Stimulated activated CD8-positive, alpha-beta memory T cell treated with anti-CD3 and anti-CD28 coated beads, Interleukin-15, amount 100 ng/mL, for 1 hour (primary cell): ENCODE results near the gene IKZF3.
"Not testable (repeated sequence)": the region's sequence is repeated elsewhere in the genome, so short reads cannot be mapped to it uniquely, and the experiment has no call there.

Source experiments
- DNase-seq: peaks from one replicate; pipeline ENCODE4 v3.0.0-alpha.2; 2020; ENCODE audit warnings: low read depth

Gene IKZF3

DNA sequence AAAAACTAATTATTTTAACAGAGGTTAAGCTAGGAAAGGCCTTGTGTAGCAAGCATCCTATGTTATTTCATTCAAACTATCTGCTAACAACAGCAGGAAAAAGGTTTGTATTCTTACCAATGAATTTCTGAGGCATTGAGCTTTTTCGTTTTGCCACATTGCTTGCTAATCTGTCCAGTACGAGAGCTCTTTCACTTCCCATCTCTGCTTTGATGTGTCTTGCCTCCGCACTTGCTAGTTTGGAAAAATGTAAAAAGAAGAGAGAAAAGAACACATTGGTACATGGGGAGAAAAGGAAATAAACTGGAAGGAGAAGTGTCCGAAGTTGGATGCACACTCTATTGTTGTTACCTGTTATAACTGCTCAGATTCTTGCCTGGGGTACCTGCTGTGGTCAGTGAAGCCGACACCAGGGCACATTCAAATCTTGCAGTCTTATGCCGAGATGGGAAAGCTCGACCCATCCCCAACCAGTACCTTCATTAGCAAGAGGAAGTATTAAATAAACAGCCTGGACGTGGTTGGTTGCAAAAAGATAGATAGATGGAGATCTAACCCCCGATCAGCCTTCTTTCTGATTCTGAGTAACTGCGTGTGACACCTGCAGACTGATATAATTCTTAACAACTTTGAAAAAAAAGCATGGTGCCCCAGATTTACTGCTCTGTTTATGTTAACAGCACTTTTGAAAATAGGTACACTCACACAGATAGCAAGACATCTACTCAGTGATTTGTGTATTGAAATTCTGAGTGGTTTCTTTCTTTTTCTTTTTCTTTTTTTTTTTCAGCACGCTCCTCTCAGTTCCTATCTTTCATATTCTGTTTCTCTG, 86.4 kb downstream of the IKZF3 start:
- no peak for DNase-seq

DNA sequence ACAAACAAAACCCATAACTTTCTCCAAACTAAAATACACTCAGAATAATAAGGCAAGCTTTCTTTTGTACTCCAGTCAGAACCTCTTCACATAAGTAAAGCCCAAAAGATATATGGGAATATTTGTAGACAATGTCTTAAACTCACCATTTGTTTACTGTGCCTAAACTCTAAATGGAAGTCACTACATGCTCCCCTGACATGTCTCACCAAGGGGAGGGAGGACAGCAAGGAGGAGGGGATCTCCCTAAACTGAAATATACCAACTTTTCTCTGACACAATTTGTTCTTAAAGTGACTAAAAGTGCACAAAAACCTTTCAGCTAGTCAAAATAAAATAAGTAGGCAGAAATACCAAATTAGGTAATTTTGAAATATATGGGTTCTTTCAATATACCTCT, 87.9 kb downstream of the IKZF3 start:
- no peak for DNase-seq

DNA sequence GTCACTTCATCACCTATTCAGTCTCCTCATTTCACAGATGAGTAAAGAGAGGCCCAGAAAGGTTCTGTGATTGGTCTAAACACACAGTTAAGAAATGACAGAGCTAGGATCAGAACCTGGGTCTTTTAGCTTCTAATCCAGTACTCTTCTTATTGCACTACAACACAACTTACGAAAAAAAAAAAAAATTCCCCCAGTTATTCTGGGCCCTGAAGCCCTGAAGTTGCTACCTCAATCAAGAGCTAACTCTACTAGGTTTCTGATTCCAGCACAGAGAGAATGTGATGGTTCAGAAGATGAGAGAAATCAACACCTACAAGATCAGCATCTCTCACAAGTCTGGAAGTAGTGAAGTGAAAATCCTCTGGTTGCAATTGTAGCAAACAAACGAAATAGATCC, 89.1 kb downstream of the IKZF3 start:
- DNase-seq: no peak

GRCh38 chr17:39774047-39774446, 90.1 kb downstream of the IKZF3 start:
- DNase-seq: no peak

- DNase-seq: no peak
Measured at GRCh38 chr17:39772987-39773934, 90.9 kb downstream of the IKZF3 start.

GRCh38 chr17:39772415-39772814, 91.7 kb downstream of the IKZF3 start:
- DNase-seq: no peak

GRCh38 chr17:39769974-39770587, 94.0 kb downstream of the IKZF3 start:
- DNase-seq: no peak

GRCh38 chr17:39767147-39767546, 97.0 kb downstream of the IKZF3 start:
- DNase-seq: no peak

- no peak for DNase-seq
Measured at GRCh38 chr17:39765766-39766165, 98.3 kb downstream of the IKZF3 start.

- DNase-seq: no peak
Measured at GRCh38 chr17:39765175-39765574, 98.9 kb downstream of the IKZF3 start.

DNA sequence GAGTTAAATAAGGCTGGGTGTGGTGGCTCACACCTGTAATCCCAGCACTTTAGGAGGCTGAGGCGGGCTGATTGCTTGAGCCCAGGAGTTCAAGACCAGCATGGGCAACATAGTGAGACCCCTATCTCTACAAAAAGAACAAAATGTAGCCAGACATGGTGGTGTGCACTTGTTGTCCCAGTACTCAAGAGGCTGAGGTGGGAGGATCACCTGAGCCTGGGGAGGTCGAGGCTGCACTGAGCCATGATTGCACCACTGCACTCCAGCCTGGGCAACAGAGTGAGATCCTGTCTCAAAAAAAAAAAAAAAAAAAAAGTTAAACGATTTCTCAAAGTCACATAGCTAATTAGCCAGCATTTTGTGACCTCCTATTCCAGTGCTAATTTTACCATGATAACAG, 99.9 kb downstream of the IKZF3 start:
- DNase-seq: not testable (repeated sequence)

GRCh38 chr17:39763051-39763820, 100.9 kb downstream of the IKZF3 start:
- no peak for DNase-seq

DNA sequence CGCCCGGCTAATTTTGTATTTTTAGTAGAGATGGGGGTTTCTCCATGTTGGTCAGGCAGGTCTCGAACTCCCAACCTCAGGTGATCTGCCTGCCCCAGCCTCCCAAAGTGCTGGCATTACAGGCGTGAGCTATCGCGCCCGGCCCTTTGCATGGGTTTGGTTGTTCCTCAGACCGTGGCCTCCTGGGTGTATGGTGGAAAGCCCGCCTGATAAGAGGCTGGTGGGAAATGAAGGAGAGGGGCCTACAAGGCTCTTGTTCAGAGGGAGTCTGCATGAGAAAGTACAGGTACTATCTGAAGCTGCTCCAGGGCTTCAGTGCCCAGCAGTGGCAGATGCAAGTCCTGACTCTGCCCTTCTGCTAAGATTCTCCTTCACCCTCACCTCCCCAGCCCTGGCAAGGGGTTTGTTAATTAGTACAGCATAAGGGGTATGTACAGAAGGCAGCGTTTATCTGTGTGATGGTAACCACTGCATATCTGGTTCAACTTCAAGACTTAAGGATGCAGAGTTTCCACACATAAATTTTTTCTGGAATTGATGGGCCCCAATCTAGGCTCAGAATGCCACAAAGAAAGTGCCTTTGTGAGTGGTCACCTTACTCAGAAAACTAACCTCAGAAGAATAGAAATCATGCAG, 102.1 kb downstream of the IKZF3 start:
- no peak for DNase-seq

DNA sequence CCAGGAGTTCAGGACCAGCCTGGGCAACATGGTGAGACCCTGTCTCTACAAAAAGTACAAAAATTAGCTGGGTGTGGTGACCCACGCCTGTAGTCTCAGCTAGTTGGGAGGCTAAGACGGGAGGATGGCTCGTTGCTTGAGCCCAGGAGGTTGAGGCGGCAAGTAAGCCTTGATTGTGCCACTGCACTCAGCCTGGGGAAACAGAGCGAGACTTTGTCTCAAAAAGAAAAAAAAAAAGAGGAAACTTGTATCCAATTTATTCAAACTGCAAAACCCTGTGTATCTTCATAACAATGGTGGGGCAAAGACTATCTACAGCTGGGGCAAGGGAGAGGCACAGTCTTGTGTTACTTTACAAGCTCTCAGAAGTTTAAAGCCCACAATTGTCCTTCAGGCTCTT, 104.9 kb downstream of the IKZF3 start:
- DNase-seq: no peak

DNA sequence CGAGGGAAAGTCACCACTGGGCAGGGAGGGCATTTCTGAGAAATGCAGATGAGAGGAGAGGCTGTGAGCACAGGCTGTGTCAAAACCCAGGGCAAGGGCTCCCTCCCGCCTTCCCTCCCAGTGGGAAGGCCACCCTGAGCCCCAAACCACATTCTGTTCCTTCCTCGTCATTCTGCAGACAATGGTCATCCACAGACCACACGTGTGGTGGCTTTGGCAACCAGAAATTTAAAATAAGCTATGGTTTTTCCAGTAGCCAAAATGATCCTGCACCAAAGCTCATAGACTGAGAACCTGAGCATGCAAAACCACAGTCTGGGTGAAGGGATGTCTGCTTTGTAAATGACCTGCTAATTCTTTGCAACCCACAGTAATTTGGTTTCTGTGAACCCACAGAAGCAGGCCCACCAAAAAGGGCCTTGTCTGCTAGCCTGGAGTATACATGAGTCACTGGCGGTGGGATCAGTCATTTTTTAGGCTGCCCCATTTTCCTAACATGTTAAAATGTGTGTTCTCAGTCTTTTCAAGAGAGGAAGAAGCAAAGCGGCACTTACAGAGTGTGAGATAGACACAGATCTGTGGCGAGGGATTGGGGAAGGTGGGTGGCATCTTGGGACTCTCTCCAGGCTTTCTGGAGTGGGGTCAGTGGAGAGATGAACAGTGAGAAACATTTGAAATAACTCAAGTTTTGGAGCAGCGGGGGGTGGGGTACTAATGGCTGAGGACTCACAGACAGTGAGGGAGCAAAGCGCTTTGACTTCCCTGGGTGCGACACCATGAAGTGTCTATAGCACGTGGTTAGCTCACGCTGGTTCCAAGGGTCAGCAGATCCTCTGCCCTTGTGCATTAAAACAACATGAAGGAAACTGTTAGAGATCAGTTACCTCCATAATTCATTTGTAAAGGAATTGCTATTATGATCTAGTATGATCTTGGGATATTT, 105.9 kb downstream of the IKZF3 start:
- DNase-seq: no peak

DNA sequence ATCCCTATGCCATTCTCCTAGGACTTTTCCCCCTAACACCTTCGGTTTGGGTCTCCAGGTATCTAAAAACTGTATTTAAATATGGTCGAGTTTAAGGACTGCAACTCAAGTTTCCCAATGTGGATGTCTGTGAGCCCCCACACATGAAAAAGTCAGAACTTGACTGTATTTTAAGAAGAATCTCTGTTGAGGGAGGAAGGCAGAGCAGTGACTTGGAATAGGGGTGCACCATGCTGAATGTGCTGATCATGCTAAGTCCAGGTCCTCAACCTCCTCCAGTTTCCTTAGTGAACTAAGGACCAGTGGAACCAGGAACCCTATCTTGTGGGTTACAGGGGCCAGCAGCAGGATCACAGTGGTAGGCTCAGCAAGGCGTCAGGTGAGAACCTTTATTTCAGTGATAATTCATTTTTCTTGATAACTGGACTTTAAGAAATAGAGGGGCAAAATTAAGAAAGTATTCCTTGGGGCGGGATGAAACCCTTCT, 106.9 kb downstream of the IKZF3 start:
- DNase-seq: no peak

GRCh38 chr17:39756380-39757079, 107.6 kb downstream of the IKZF3 start:
- no peak for DNase-seq

- no peak for DNase-seq
Measured at GRCh38 chr17:39755554-39756379, 108.3 kb downstream of the IKZF3 start.
